ENCODE measurements around the gene FBXO21.
A peak's percentile ranks its signal among the peaks of the same experiment; 100 is the strongest.

FBXO21 gene

GRCh38 chr12:117162167-117162539 is 28.1 kb downstream of the FBXO21 start:
- DNase-seq, result no peak

- DNase-seq, result no peak
Measured at GRCh38 chr12:117161460-117162166, 28.7 kb downstream of the FBXO21 start.

- DNase-seq, result no peak
Measured at GRCh38 chr12:117159674-117160073, 30.6 kb downstream of the FBXO21 start.

GRCh38 chr12:117158911-117159553 is 31.2 kb downstream of the FBXO21 start:
- no peak for DNase-seq

GRCh38 chr12:117158096-117158495 is 32.2 kb downstream of the FBXO21 start:
- no peak for DNase-seq

- peak; percentile 73 for DNase-seq
Measured at GRCh38 chr12:117155278-117156060, 34.8 kb downstream of the FBXO21 start.

GRCh38 chr12:117152793-117153775 is 37.2 kb downstream of the FBXO21 start:
- peak; percentile 19 for DNase-seq

GRCh38 chr12:117151403-117152031 is 38.8 kb downstream of the FBXO21 start:
- no peak for DNase-seq

- no peak for DNase-seq
Measured at GRCh38 chr12:117149431-117149830, 40.8 kb downstream of the FBXO21 start.

GRCh38 chr12:117148642-117149041 is 41.6 kb downstream of the FBXO21 start:
- no peak for DNase-seq

- DNase-seq, result no peak
Measured at GRCh38 chr12:117147639-117148038, 42.6 kb downstream of the FBXO21 start.

- DNase-seq, result no peak
Measured at GRCh38 chr12:117145597-117146154, 44.6 kb downstream of the FBXO21 start.

- no peak for DNase-seq
Measured at GRCh38 chr12:117144599-117144998, 45.7 kb downstream of the FBXO21 start.

- no peak for DNase-seq
Measured at GRCh38 chr12:117143008-117143532, 47.2 kb downstream of the FBXO21 start.

- no peak for DNase-seq
Measured at GRCh38 chr12:117142094-117142493, 48.2 kb downstream of the FBXO21 start.

- no peak for DNase-seq
Measured at GRCh38 chr12:117141097-117141898, 49.0 kb downstream of the FBXO21 start.

GRCh38 chr12:117140397-117141096 is 49.7 kb downstream of the FBXO21 start:
- DNase-seq, result no peak

GRCh38 chr12:117139025-117139717 is 51.1 kb downstream of the FBXO21 start:
- no peak for DNase-seq

- no peak for DNase-seq
Measured at GRCh38 chr12:117134721-117135120, 55.5 kb downstream of the FBXO21 start.

Data from central memory CD4-positive, alpha-beta T cell (primary cell).